ENCODE measurements around the gene DNASE1L1.

GRCh38 chrX:154374313-154375155 is 34.5 kb downstream of the DNASE1L1 start, which contains the start of gene FLNA:
- TF ChIP-seq CTCF (IDR thresholded peaks at IDR 0.05; ENCODE audit: poor library complexity, severe bottlenecking), result peak; percentile 34
- TF ChIP-seq POLR2AphosphoS5 (IDR thresholded peaks at IDR 0.05), result no peak

All from neural cell (in vitro differentiated cells).